AG09309 (cell line): ENCODE data around the gene NFKBIA.
"Not testable (repeated sequence)": the region's sequence is repeated elsewhere in the genome, so short reads cannot be mapped to it uniquely, and the experiment has no call there.

Experiments used
- DNase-seq: peaks from one replicate; pipeline ENCODE4 v3.0.0-alpha.2; 2010; ENCODE audit warnings: low read depth
- H3K4me3 ChIP-seq: 2 replicates; pipeline ENCODE4 v1.5.1; 2011; ENCODE audit warnings: mild to moderate bottlenecking, low read depth, low read length, moderate library complexity; ENCODE audit not compliant: control insufficient read depth
- TF ChIP-seq, protein P1 (sequence below): IDR thresholded peaks from 2 replicates; pipeline ENCODE4 v1.5.1; 2011; ENCODE audit warnings: mild to moderate bottlenecking, low read depth, low read length, inconsistent platforms; ENCODE audit not compliant: insufficient read depth, control insufficient read depth; ENCODE audit errors: missing control alignments

NFKBIA gene

DNA sequence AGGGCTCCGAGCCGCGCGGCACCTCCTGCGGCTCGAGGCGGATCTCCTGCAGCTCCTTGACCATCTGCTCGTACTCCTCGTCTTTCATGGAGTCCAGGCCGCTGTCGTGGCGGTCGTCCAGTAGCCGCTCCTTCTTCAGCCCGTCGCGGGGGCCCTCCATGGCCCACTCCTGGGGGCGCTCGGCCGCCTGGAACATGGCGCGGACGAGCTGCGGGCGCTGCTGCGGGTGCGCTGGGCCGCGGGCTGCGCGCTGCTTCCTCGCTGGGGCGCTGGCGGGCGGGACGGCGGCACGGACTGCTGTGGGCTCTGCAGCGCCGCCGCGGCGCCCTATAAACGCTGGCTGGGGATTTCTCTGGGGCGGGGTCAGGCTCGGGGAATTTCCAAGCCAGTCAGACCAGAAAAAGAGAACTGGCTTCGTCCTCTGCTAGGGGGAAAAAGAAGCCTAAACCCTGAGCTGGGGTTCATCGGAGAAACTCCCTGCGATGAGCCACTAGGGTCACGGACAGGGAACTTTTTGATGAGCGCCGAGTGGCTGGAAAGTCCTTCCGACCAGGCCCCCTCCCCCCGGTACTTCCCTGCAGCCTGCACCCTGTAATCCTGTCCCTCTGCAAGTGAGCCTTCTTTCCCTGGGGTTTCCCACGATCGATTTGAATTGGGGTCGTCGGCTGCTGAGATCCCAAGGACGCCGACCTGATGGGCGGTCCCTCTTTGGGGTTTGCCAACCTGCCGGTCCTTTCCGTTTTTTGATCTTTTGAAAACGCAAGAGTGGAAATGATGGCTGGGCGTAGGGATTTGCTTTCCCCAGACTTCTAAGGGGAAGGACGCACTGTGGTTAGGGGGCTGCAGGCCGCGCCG, at the start of gene NFKBIA:
Gene NFKBIA, minus strand, starts transcription at position 301 of the 855 bp plus-strand sequence. Its CDS starts 105 bp downstream, at position 196.
- TF ChIP-seq, protein P1, sequence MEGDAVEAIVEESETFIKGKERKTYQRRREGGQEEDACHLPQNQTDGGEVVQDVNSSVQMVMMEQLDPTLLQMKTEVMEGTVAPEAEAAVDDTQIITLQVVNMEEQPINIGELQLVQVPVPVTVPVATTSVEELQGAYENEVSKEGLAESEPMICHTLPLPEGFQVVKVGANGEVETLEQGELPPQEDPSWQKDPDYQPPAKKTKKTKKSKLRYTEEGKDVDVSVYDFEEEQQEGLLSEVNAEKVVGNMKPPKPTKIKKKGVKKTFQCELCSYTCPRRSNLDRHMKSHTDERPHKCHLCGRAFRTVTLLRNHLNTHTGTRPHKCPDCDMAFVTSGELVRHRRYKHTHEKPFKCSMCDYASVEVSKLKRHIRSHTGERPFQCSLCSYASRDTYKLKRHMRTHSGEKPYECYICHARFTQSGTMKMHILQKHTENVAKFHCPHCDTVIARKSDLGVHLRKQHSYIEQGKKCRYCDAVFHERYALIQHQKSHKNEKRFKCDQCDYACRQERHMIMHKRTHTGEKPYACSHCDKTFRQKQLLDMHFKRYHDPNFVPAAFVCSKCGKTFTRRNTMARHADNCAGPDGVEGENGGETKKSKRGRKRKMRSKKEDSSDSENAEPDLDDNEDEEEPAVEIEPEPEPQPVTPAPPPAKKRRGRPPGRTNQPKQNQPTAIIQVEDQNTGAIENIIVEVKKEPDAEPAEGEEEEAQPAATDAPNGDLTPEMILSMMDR = peak; percentile 15
- no peak for DNase-seq
- peak within 1 kb of the TSS; percentile 77 for H3K4me3 ChIP-seq

GRCh38 chr14:35446450-35446849, 41.9 kb upstream of the NFKBIA start:
- no peak overlapping the region for H3K4me3 ChIP-seq
- TF ChIP-seq, protein P1 = no peak
- DNase-seq = no peak

- DNase-seq = no peak
- TF ChIP-seq, protein P1 = no peak
These were observed 39.6 kb upstream of the NFKBIA start for GRCh38 chr14:35444104-35444503.

GRCh38 chr14:35441160-35441559, 36.6 kb upstream of the NFKBIA start:
- TF ChIP-seq, protein P1 = no peak
- DNase-seq = no peak
- H3K4me3 ChIP-seq = no peak overlapping the region

More at GRCh38 chr14:35444104-35444503, 39.6 kb upstream of the NFKBIA start:
- no peak overlapping the region for H3K4me3 ChIP-seq

DNA sequence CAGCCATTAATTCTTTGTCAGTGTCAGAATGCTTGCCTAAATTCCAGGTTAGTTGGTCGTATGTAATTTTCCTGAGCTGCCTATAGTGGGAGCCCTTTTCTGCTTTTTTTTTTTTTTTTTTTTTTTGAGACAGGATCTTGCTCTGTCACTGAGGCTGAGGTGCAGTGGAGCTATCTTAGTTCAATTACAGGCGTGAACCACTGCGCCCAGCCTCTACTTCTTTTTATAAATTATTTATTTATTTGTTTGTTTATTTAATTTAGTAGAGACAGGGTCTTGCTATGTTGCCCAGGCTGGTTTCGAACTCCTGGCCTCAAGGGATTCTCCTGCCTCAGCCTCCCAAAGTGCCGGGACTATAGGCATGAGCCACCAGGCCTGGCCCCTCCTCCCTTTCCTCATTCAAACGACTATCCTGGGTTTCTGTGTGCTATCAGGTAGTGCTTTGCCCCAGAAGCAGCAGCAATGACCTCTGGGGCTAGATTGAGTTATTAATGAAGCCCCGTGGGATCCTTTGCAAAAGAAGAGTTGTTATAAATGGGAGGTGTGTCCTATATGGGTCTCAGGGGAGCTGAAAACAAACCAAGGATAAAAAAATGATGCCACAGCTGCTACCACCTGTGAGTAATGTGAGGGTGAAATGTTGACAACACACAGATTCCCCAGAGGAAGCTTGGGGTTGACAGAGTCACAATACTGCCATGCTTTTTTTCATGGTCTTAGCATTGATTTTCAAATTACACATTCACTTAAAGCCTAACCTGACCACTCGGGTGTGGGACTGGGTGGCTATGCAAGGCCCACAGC, 34.6 kb upstream of the NFKBIA start:
- no peak for DNase-seq
- TF ChIP-seq, protein P1 = peak; percentile 60
- no peak overlapping the region for H3K4me3 ChIP-seq

GRCh38 chr14:35438492-35438891, 33.9 kb upstream of the NFKBIA start:
- not testable (repeated sequence) for H3K4me3 ChIP-seq, DNase-seq

DNA sequence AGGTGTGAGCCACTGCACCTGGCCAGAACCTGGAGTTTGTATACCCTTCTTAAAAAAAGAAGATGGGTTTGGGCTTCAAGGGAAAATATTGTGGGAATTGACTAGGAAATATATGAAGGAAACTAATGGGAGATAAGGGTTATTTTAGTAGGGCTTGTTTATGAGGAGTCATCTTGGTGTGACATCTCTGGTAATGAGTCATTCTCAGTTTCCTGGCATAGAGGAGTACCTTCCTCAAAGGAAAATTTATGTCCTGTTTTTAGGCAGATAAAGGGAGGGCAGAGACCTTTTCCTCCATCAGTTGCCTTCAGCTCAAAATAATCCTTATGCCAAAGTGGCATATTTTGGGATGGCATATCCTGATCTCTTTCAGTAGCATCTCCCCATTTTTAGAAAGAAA, 30.6 kb upstream of the NFKBIA start:
- TF ChIP-seq, protein P1 = no peak
- no peak overlapping the region for H3K4me3 ChIP-seq
- no peak for DNase-seq
